Osteoblast (primary cell): ENCODE results near the gene KRT35. TPM values are rescaled to one million over a fixed set of nuclear protein-coding genes. Genes with fewer than 3 reads are reported as not detected.

ENCODE experiments used
- DNase-seq: peaks from one replicate; pipeline ENCODE4 v3.0.0; 2011; ENCODE audit warnings: low spot score, mixed read lengths; ENCODE audit not compliant: insufficient read length; ENCODE audit errors: missing footprints
- H2AFZ ChIP-seq: 2 replicates; pipeline ENCODE4 v1.6.0; 2011; ENCODE audit warnings: mild to moderate bottlenecking, low read length
- H3K27ac ChIP-seq: 2 replicates; pipeline ENCODE4 v1.5.1; 2011; ENCODE audit warnings: mild to moderate bottlenecking, low read depth, low read length, moderate library complexity
- H3K27me3 ChIP-seq: 2 replicates; pipeline ENCODE4 v1.6.0; 2012; ENCODE audit warnings: mild to moderate bottlenecking, control low read depth, inconsistent platforms, low read length, moderate library complexity; ENCODE audit not compliant: insufficient read depth
- H3K36me3 ChIP-seq: 2 replicates; pipeline ENCODE4 v1.5.1; 2011; ENCODE audit warnings: mild to moderate bottlenecking, low read length, control low read depth, moderate library complexity; ENCODE audit not compliant: insufficient read depth
- H3K4me1 ChIP-seq: 2 replicates; pipeline ENCODE4 v1.5.1; 2011; ENCODE audit warnings: mild to moderate bottlenecking, low read length, control low read depth, moderate library complexity; ENCODE audit not compliant: insufficient read depth
- H3K4me2 ChIP-seq: 2 replicates; pipeline ENCODE4 v1.6.0; 2011; ENCODE audit warnings: mild to moderate bottlenecking, low read length; ENCODE audit not compliant: insufficient read depth
- H3K4me3 ChIP-seq: fragments of 200-600 bp; sonication (generic); 3 replicates; pipeline ENCODE4 v1.5.1; 2012; ENCODE audit warnings: mild to moderate bottlenecking, low read length, inconsistent platforms; ENCODE audit not compliant: insufficient read depth
- H3K79me2 ChIP-seq: 2 replicates; pipeline ENCODE4 v1.6.0; 2012; ENCODE audit warnings: mild to moderate bottlenecking, low read length, control low read depth, inconsistent platforms; ENCODE audit not compliant: insufficient read depth
- H3K9me3 ChIP-seq: 2 replicates; pipeline ENCODE4 v1.5.1; 2011; ENCODE audit warnings: low read depth, low read length, control low read depth
- H4K20me1 ChIP-seq: 2 replicates; pipeline ENCODE4 v1.6.0; 2012; ENCODE audit warnings: mild to moderate bottlenecking, low read length, control low read depth; ENCODE audit not compliant: insufficient read depth
- CTCF ChIP-seq: IDR thresholded peaks from 2 replicates; pipeline ENCODE4 v1.5.1; 2011; ENCODE audit warnings: mild to moderate bottlenecking, low read depth, low read length, moderate library complexity; ENCODE audit errors: extremely low read depth
- total RNA-seq: library from RNA; depleted of rRNA; stranded (reverse); fragments of >200 nt; gene quantifications from 2 replicates; pipeline ENCODE4 v1.2.3, GENCODE V29; 2012

The KRT35 gene
- total RNA-seq, 1 donor = not detected

- TF ChIP-seq CTCF = no peak
- Histone ChIP-seq H3K27me3 (no peaks in the 10 kb centered on the region), H4K20me1 (no peaks in the 10 kb centered on the region), H3K36me3 (no peaks in the 10 kb centered on the region), H3K4me3 (no peak overlapping the region), H3K79me2 (no peaks in the 10 kb centered on the region), H3K4me1 (peaks cover 32% of the 10 kb centered on the region), H3K4me2 (peak overlapping the region; percentile 5), H3K27ac (peak overlapping the region; percentile 35), H3K9me3 (peaks cover 3% of the 10 kb centered on the region), H2AFZ (no peak overlapping the region)
- peak; percentile 86 for DNase-seq
Measured at GRCh38 chr17:41446806-41447205, 34.1 kb downstream of the KRT35 start.

- Histone ChIP-seq H3K4me2 (no peak overlapping the region), H3K27me3 (no peaks in the 10 kb centered on the region), H3K4me1 (peaks cover 32% of the 10 kb centered on the region), H4K20me1 (no peaks in the 10 kb centered on the region), H3K9me3 (no peaks in the 10 kb centered on the region), H3K27ac (no peak overlapping the region), H2AFZ (no peak overlapping the region), H3K36me3 (no peaks in the 10 kb centered on the region), H3K79me2 (no peaks in the 10 kb centered on the region), H3K4me3 (no peak overlapping the region)
- DNase-seq = no peak
- TF ChIP-seq CTCF = no peak
Measured at GRCh38 chr17:41444640-41445039, 36.3 kb downstream of the KRT35 start.

GRCh38 chr17:41444186-41444585, 36.8 kb downstream of the KRT35 start:
- H3K27ac ChIP-seq = peak overlapping the region; percentile 9
- no peak for DNase-seq

GRCh38 chr17:41442739-41443138, 38.2 kb downstream of the KRT35 start:
- no peak for TF ChIP-seq CTCF
- no peak overlapping the region for H2AFZ ChIP-seq
- H3K4me2 ChIP-seq = no peak overlapping the region
- peak; percentile 85 for DNase-seq
- H3K27me3 ChIP-seq = no peaks in the 10 kb centered on the region
- H4K20me1 ChIP-seq = no peaks in the 10 kb centered on the region
- H3K27ac ChIP-seq = peak overlapping the region; percentile 10
- H3K36me3 ChIP-seq = no peaks in the 10 kb centered on the region
- H3K9me3 ChIP-seq = no peaks in the 10 kb centered on the region
- no peak overlapping the region for H3K4me3 ChIP-seq
- no peaks in the 10 kb centered on the region for H3K79me2 ChIP-seq
- peaks cover 30% of the 10 kb centered on the region for H3K4me1 ChIP-seq

More at GRCh38 chr17:41444186-41444585, 36.8 kb downstream of the KRT35 start:
- peak overlapping the region; percentile 39 for H2AFZ ChIP-seq
- no peak overlapping the region for H3K4me3 ChIP-seq
- no peak for TF ChIP-seq CTCF
- H3K4me2 ChIP-seq = no peak overlapping the region
- peaks cover 32% of the 10 kb centered on the region for H3K4me1 ChIP-seq
- H3K27me3 ChIP-seq = no peaks in the 10 kb centered on the region
- H3K79me2 ChIP-seq = no peaks in the 10 kb centered on the region
- no peaks in the 10 kb centered on the region for H3K36me3 ChIP-seq
- no peaks in the 10 kb centered on the region for H4K20me1 ChIP-seq
- no peaks in the 10 kb centered on the region for H3K9me3 ChIP-seq
